ENCODE measurements around the gene ZNF536.

DNA sequence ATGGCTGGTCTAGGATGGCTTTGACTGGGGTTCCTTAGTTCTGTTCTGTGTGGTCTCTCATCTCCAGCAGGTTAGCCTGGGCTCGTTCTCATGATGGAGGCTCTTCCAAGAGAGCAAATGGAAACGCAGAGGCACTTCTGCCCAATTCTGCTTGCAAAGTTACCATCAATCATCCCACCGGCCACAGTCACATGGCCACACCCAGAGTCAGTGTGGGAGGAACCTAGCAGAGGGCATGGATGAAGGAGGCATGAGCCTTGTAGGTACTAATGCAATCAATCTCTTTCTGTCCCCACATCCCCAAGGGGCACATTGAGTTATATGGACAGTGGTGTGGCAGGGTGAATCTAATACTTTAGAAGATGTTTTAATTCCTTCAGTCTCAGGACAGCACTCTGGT lies 207.2 kb downstream of the ZNF536 start:
- TF ChIP-seq GATA2 (IDR thresholded peaks at IDR 0.05; ENCODE audit: low read depth, low read length) (no peak), GATA3 (IDR thresholded peaks at IDR 0.05; ENCODE audit: low read depth, low read length) (no peak)

Data from SH-SY5Y (cell line).